Muscle layer of duodenum (tissue), 2 donors: ENCODE data around the gene DHX9.

Experiments used
- H3K27ac ChIP-seq: one replicate; pipeline ENCODE4 v1.7.0; 2013; ENCODE audit warnings: mild to moderate bottlenecking, low read length
- H3K27me3 ChIP-seq: one replicate; pipeline ENCODE4 v1.7.0; 2013; ENCODE audit warnings: low read depth, mild to moderate bottlenecking, control low read depth, low read length
- H3K36me3 ChIP-seq, 2 donors: one replicate each; pipeline ENCODE4 v1.7.0; 2013; ENCODE audit warnings: low read length in 2 of 2, control low read depth in 1 of 2, mild to moderate bottlenecking in 1 of 2; ENCODE audit not compliant: insufficient read depth in 2 of 2, control insufficient read depth in 1 of 2
- H3K4me1 ChIP-seq, 2 donors: one replicate each; pipeline ENCODE4 v1.7.0; 2013; ENCODE audit warnings: low read length in 2 of 2, mild to moderate bottlenecking in 2 of 2, control low read depth in 1 of 2, moderate library complexity in 1 of 2; ENCODE audit not compliant: insufficient read depth in 2 of 2, control insufficient read depth in 1 of 2
- H3K4me3 ChIP-seq, 2 donors: one replicate each; pipeline ENCODE4 v1.7.0; 2013; ENCODE audit warnings: low read length in 2 of 2, low read depth in 1 of 2, mild to moderate bottlenecking in 1 of 2
- H3K9me3 ChIP-seq, 2 donors: one replicate each; pipeline ENCODE4 v1.7.0; 2013; ENCODE audit warnings: low read length in 2 of 2, control low read depth in 1 of 2, mild to moderate bottlenecking in 1 of 2; ENCODE audit not compliant: control insufficient read depth in 1 of 2
- donor health status: healthy.

DHX9 gene

GRCh38 chr1:182839209-182840066 lies at the start of gene DHX9:
Gene DHX9, plus strand, starts transcription at chr1:182839347. Its CDS starts 3,220 bp downstream, at chr1:182842567.
- Histone ChIP-seq H3K4me1 (peaks cover 0 to 32% of the 10 kb centered on the region in 2 donors), H3K4me3 (peak within 1 kb of the TSS; percentile 86 to 97), H3K27ac (peak within 1 kb of the TSS; percentile 77), H3K9me3 (no peaks in the 10 kb centered on the region), H3K27me3 (no peaks in the 10 kb centered on the region), H3K36me3 (peaks cover 0 to 7% of the 10 kb centered on the region in 2 donors)

- no peak overlapping the region for H3K27ac ChIP-seq
- H3K4me1 ChIP-seq = peaks cover 0 to 6% of the 10 kb centered on the region in 2 donors
- H3K36me3 ChIP-seq = peaks cover 0 to 10% of the 10 kb centered on the region in 2 donors
- no peaks in the 10 kb centered on the region for H3K27me3 ChIP-seq
- no peak overlapping the region for H3K4me3 ChIP-seq
- no peaks in the 10 kb centered on the region for H3K9me3 ChIP-seq
Observed at GRCh38 chr1:182791281-182792179, 47.6 kb upstream of the DHX9 start.

- Histone ChIP-seq H3K27ac (no peak overlapping the region), H3K4me1 (no peaks in the 10 kb centered on the region), H3K9me3 (no peaks in the 10 kb centered on the region), H3K4me3 (no peak overlapping the region), H3K27me3 (no peaks in the 10 kb centered on the region), H3K36me3 (peaks cover 0 to 18% of the 10 kb centered on the region in 2 donors)
Observed at GRCh38 chr1:182794091-182794490, 45.1 kb upstream of the DHX9 start.

DNA sequence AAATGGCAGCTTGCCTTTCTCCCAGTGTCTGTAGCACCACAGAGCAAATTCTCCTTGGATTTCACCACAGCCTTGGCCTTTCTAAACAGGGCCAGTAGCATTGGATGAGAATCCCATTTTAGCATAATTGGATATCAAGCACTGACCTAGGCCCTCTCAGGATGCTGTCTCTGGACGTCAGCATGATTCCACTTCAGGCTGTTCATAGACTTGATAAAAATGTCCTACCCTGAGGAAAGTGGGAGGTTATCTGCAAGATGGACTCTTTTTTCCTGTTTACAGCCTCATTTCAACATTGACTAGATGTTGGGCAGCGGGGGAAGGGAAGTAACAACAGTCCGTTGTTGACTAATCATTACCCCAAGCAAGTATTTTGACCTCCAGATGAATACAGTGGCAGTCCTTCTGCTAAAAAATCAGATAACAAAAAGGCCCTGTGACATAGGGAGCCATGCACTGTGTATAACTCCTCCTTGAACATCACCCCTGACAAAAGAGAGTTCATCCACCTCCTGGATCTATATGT lies 44.4 kb upstream of the DHX9 start:
- no peaks in the 10 kb centered on the region for H3K9me3 ChIP-seq
- H3K27me3 ChIP-seq = no peaks in the 10 kb centered on the region
- H3K27ac ChIP-seq = no peak overlapping the region
- no peaks in the 10 kb centered on the region for H3K4me1 ChIP-seq
- H3K36me3 ChIP-seq = peaks cover 0 to 18% of the 10 kb centered on the region in 2 donors
- no peak overlapping the region for H3K4me3 ChIP-seq

DNA sequence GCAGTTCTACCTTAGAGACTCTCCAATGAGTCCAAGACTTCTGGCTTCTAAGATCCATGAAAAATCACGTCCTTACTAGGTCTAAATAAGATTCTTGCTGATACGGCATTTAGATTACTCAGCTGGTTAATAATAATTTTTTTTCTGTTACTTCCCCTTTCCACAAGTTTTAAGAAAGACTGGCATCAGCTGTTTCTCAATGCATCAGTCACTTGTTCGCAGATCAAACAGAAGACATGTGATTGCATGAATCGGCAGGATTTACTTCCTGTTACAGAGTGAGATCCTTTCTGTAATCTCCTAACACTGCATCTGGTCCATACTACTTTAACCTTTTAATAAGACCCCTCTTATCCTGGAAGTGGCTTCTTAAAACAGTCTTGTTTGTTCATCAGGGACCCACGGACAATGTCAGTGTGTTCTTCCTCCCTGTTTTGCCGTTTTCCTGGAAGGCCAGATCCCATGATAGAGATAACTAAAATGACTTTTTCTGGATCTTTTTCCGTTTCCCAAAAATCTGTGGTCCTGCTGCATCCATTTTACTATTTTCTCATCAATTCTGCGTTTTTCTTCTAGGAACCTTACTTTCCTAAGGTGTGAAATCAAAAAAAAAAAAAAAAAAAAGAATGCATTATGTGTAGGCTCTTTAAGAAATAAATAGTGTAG lies 43.5 kb upstream of the DHX9 start:
- H3K4me3 ChIP-seq = no peak overlapping the region
- peaks cover 0 to 18% of the 10 kb centered on the region in 2 donors for H3K36me3 ChIP-seq
- peak overlapping the region; percentile 36 for H3K27ac ChIP-seq
- no peaks in the 10 kb centered on the region for H3K9me3 ChIP-seq
- H3K4me1 ChIP-seq = no peaks in the 10 kb centered on the region
- H3K27me3 ChIP-seq = no peaks in the 10 kb centered on the region

- Histone ChIP-seq H3K9me3 (no peaks in the 10 kb centered on the region), H3K4me3 (no peak overlapping the region), H3K4me1 (no peaks in the 10 kb centered on the region), H3K36me3 (peaks cover 0 to 39% of the 10 kb centered on the region in 2 donors), H3K27ac (no peak overlapping the region), H3K27me3 (no peaks in the 10 kb centered on the region)
Observed at GRCh38 chr1:182802006-182802803, 36.9 kb upstream of the DHX9 start.

- peaks cover 0 to 34% of the 10 kb centered on the region in 2 donors for H3K36me3 ChIP-seq
- H3K27me3 ChIP-seq = no peaks in the 10 kb centered on the region
- no peak overlapping the region for H3K27ac ChIP-seq
- H3K9me3 ChIP-seq = no peaks in the 10 kb centered on the region
- no peaks in the 10 kb centered on the region for H3K4me1 ChIP-seq
- H3K4me3 ChIP-seq = no peak overlapping the region
Observed at GRCh38 chr1:182803846-182804245, 35.3 kb upstream of the DHX9 start.

DNA sequence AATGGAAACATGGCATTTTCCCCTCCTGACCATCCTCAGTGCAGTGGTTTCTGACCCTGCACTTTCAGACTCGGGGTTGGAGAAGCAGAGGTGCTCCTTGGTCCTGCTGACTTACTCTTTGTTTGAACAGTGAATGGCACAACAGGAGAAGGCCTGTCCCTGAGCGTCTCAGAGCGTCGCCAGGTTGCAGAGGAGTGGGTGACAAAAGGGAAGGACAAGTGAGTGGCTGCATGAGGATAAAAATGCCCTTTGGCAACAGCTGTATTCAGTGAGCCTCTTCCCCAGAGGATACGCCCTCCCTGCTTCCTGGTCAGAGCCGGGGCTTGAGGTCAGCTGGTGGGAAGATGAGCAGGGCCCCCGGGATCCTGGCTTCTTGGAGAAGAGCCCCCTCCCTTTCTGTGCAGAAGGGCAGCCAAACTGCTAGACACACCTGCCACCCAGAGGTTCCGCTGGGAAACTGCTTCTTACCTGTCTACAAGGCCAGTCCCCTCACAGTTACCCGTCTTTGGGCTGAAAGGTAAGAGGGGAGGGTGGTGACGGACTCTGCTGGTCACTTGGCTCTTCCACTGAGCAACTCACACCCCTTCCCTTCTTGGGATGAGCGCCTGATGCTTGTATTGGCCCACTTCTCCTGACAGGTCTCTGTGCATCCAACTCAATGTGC lies 33.0 kb upstream of the DHX9 start:
- Histone ChIP-seq H3K4me1 (no peaks in the 10 kb centered on the region), H3K4me3 (no peak overlapping the region), H3K27me3 (no peaks in the 10 kb centered on the region), H3K27ac (no peak overlapping the region), H3K36me3 (peaks cover 0 to 34% of the 10 kb centered on the region in 2 donors), H3K9me3 (no peaks in the 10 kb centered on the region)

DNA sequence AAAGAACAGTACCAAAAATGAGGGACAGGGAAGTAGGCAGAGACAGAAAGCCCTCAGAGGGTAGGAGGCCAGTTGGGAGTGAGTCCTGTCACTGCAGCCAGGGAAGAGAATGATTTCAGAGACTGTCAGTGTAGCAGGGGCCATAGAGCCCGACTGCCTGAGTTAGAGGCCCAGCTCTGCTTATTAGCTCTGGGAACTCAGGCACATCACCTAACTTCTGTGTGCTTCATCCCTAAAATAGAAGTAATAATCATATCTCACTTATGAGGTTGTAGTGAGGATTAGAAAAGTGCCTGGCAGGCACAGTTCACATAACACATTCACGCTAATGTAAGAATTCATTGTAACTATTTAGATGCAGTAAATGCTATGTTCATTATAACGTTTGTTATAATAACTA lies 31.2 kb upstream of the DHX9 start:
- H3K27ac ChIP-seq = no peak overlapping the region
- H3K4me3 ChIP-seq = no peak overlapping the region
- no peaks in the 10 kb centered on the region for H3K4me1 ChIP-seq
- no peaks in the 10 kb centered on the region for H3K9me3 ChIP-seq
- H3K27me3 ChIP-seq = no peaks in the 10 kb centered on the region
- H3K36me3 ChIP-seq = peaks cover 4 to 34% of the 10 kb centered on the region in 2 donors

DNA sequence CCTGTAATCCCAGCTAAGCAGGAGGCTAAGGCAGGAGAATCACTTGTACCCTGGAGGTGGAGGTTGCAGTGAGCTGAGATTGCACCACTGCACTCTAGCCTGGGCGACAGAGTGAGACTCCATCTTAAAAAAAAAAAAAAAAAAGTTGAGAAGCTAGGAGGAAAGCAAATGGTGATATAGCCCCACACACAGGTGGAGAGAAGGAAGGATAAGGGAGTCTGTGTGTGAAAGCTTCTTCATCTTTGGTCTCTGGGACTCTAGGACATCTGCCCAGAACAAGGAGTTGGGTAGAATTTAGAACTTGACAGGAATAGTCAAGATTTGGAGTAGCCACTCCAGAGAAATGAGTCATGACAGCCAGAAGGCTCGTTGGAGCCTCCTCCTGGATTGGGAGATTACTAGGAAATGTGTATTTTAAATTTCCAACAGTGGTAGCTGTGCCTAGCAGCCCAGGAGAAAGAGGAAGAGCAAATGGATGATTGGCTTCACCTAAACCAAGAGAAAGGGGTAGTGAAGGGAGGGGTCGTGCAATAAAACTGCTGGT lies 29.7 kb upstream of the DHX9 start:
- Histone ChIP-seq H3K36me3 (peaks cover 4 to 33% of the 10 kb centered on the region in 2 donors), H3K9me3 (no peaks in the 10 kb centered on the region), H3K4me1 (no peaks in the 10 kb centered on the region)

More for the DNA sequence above, 29.7 kb upstream of the DHX9 start:
- Histone ChIP-seq H3K27ac (no peak overlapping the region), H3K27me3 (no peaks in the 10 kb centered on the region), H3K4me3 (no peak overlapping the region)
